Neural crest cell (in vitro differentiated cells): ENCODE data around the gene SCARB1. TPM values are rescaled to one million over a fixed set of nuclear protein-coding genes. Genes with fewer than 3 reads are reported as not detected.

Experiments used
- DNase-seq: peaks from one replicate; pipeline ENCODE4 v3.0.0; 2021; ENCODE audit warnings: low read depth, mixed read lengths, low spot score
- H3K27ac Mint-ChIP-seq: one replicate; pipeline ENCODE4 v1.8.0; 2021; ENCODE audit warnings: mild to moderate bottlenecking, mixed read lengths; ENCODE audit not compliant: unreplicated experiment
- H3K27me3 Mint-ChIP-seq: 2 replicates; pipeline ENCODE4 v1.8.0; 2021; ENCODE audit warnings: low read depth, mild to moderate bottlenecking, mixed read lengths
- H3K36me3 Mint-ChIP-seq: 2 replicates; pipeline ENCODE4 v1.8.0; 2021; ENCODE audit warnings: low read depth, mild to moderate bottlenecking, mixed read lengths
- H3K4me1 Mint-ChIP-seq: 2 replicates; pipeline ENCODE4 v1.8.0; 2021; ENCODE audit warnings: mixed read lengths
- H3K4me3 Mint-ChIP-seq: one replicate; pipeline ENCODE4 v1.8.0; 2021; ENCODE audit warnings: mild to moderate bottlenecking, mixed read lengths
- H3K9me3 Mint-ChIP-seq: 2 replicates; pipeline ENCODE4 v1.8.0; 2021; ENCODE audit warnings: mixed read lengths
- CTCF ChIP-seq: fragments of 200-600 bp; sonication (generic); conservative IDR thresholded peaks from 2 replicates; pipeline ENCODE4 v1.5.0; 2021; ENCODE audit warnings: antibody characterized with exemption, mild to moderate bottlenecking
- total RNA-seq: library from RNA; stranded (reverse); gene quantifications from 2 replicates; pipeline ENCODE4 v1.2.1, GENCODE V29; 2021

The SCARB1 gene
- total RNA-seq, 1 donor from 2014 or later = 50.9 TPM

GRCh38 chr12:124771462-124772288 is 92.0 kb downstream of the SCARB1 start:
- no peaks in the 10 kb centered on the region for H3K36me3 Mint-ChIP-seq
- peaks cover 22% of the 10 kb centered on the region for H3K27me3 Mint-ChIP-seq
- TF ChIP-seq CTCF = peak; percentile 99
- H3K9me3 Mint-ChIP-seq = no peaks in the 10 kb centered on the region
- peak overlapping the region; percentile 12 for H3K27ac Mint-ChIP-seq
- DNase-seq = peak; percentile 96
- H3K4me1 Mint-ChIP-seq = peaks cover 27% of the 10 kb centered on the region
- H3K4me3 Mint-ChIP-seq = no peak overlapping the region

DNA sequence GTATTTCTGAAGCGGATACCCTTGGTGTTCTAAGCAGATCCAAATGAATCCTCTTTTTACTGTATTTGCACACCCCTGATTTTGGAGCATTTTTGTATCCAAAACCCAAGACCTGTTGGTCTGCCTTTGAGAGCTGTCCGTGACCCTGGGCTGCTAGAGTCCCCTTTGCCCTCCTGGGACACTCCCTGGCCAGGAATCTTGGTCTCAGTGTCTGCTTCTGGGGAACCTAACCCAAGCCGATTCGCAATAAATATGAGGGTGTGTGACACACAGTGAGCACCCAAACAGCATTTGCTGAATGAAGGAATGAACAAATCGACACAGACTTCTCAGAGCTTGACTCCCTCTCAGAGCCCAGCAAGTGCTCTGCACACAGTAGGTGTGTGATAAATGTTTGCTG is 92.9 kb downstream of the SCARB1 start:
- Mint-ChIP-seq H3K36me3 (no peaks in the 10 kb centered on the region), H3K27ac (no peak overlapping the region), H3K9me3 (no peaks in the 10 kb centered on the region), H3K4me3 (no peak overlapping the region), H3K4me1 (peaks cover 34% of the 10 kb centered on the region), H3K27me3 (peaks cover 22% of the 10 kb centered on the region)
- no peak for DNase-seq
- TF ChIP-seq CTCF = no peak

GRCh38 chr12:124769881-124770512 is 93.7 kb downstream of the SCARB1 start:
- H3K27ac Mint-ChIP-seq = no peak overlapping the region

DNA sequence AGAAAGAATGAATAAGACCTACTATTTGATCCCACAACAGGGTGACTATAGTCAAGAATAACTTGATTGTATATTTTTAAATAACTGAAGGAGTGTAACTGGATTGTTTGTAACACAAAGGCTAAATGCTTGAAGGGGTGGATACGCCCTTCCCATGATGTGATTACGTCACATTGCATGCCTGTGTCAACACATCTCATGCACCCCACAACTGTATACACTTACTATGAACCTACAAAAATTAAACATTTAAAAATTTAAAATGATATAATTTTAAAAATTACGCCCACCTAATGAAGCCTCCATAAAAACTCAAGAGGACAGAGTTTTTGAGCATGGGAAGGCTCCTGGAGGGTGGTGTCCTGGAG is 94.5 kb downstream of the SCARB1 start:
- Mint-ChIP-seq H3K36me3 (peaks cover 7% of the 10 kb centered on the region), H3K4me3 (no peak overlapping the region), H3K4me1 (peaks cover 40% of the 10 kb centered on the region), H3K9me3 (peaks cover 9% of the 10 kb centered on the region), H3K27me3 (peaks cover 22% of the 10 kb centered on the region), H3K27ac (no peak overlapping the region)
- no peak for TF ChIP-seq CTCF
- no peak for DNase-seq

More at GRCh38 chr12:124769881-124770512, 93.7 kb downstream of the SCARB1 start:
- peaks cover 22% of the 10 kb centered on the region for H3K27me3 Mint-ChIP-seq
- no peak for DNase-seq
- H3K4me1 Mint-ChIP-seq = peaks cover 38% of the 10 kb centered on the region
- peaks cover 2% of the 10 kb centered on the region for H3K36me3 Mint-ChIP-seq
- no peak overlapping the region for H3K4me3 Mint-ChIP-seq
- peaks cover 3% of the 10 kb centered on the region for H3K9me3 Mint-ChIP-seq
- no peak for TF ChIP-seq CTCF

DNA sequence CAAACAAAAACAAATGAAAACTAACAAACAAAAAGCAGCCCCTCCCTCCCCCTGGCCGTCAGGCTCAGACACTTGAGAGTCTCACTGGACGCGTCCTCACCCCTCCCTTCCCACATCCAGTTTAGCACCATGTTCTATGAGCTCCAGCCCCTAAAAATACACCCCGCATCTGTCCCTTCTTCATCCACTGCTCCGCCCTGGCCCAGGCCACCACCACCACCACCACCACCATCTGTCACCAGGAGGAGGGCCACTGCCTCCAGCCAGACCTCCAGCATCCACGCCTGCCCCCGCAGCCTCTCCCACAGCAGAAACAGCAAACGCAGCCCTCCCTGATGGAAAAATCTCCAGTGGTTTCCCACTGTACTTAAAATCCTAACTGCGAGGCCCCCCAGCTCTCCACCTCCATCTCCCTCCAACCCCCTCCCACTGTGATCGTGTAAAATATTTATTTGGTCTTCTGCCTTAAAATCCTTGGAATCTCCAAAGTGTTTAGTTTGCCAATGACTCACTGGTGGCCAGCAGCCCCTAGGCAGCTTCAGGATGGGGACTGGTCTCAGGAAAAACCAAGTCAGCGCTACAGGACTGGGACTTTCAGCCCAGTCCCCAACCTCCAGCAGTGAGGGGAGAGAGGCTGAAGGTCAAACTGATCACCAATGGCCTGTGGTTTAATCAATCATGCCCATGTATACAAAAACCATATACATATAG is 95.1 kb downstream of the SCARB1 start:
- peaks cover 22% of the 10 kb centered on the region for H3K27me3 Mint-ChIP-seq

More for the DNA sequence above, 95.1 kb downstream of the SCARB1 start:
- Mint-ChIP-seq H3K9me3 (peaks cover 9% of the 10 kb centered on the region), H3K4me3 (no peak overlapping the region), H3K27ac (peak overlapping the region; percentile 19), H3K4me1 (peaks cover 40% of the 10 kb centered on the region), H3K36me3 (peaks cover 7% of the 10 kb centered on the region)
- no peak for TF ChIP-seq CTCF
- DNase-seq = no peak
